NCI-H69 (cell line): ENCODE measurements around the gene SPAAR.
"Not testable (repeated sequence)": the region's sequence is repeated elsewhere in the genome, so short reads cannot be mapped to it uniquely, and the experiment has no call there.

Source experiments
- DNase-seq: peaks from one replicate; lab custom pipeline; 2025; lab: John Stamatoyannopoulos, UW

SPAAR gene

GRCh38 chr9:35904338-35904737, 5.0 kb upstream of the SPAAR start:
- DNase-seq: no peak

DNA sequence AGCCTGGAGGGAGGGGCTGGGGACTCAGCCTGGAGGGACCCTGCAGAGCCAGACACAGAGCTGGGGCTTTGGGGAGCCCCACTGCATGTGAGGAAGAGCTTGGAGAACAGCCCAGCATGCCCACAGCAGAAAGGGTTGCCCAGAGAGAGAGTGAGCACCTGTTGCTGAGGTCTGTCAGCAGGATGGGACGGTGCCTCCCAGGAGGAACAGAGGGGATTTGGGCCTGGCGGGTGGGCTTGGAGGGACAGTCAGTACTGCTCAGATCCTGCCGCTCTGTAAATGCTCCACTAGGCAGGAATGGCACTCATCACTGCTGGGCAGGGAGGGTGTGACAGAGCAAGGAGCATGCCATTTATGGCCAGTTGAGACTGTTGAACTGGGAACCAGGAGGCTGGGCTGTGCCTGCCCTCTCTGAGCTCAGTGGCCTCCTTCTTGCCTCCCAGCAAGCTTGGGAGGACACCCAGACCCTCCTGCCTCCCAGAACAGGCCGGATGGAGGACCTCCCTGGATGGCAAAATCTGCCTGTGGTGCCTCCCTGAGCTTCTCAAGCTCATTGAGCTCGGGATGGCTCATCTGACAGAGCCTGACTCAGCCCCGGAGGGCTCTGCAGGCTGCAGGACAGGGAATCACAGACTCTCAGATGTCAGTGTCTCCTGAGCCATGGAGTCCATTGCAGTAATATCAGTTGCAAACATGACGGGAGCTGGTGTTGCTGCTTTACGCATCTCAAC, 4.1 kb upstream of the SPAAR start:
- no peak for DNase-seq

- DNase-seq: peak; percentile 42
These were observed 3.2 kb upstream of the SPAAR start, which contains the start of gene HRCT1 for GRCh38 chr9:35905912-35906679. TSS of gene HRCT1 (plus strand) at chr9:35906202. CDS start at chr9:35906288, 86 bp downstream.

- DNase-seq: no peak
These were observed 2.2 kb upstream of the SPAAR start for GRCh38 chr9:35906923-35907699.

GRCh38 chr9:35907711-35908503, 1.4 kb upstream of the SPAAR start:
- peak; percentile 55 for DNase-seq

GRCh38 chr9:35908504-35909125, 675 bp upstream of the SPAAR start:
- peak; percentile 32 for DNase-seq

DNA sequence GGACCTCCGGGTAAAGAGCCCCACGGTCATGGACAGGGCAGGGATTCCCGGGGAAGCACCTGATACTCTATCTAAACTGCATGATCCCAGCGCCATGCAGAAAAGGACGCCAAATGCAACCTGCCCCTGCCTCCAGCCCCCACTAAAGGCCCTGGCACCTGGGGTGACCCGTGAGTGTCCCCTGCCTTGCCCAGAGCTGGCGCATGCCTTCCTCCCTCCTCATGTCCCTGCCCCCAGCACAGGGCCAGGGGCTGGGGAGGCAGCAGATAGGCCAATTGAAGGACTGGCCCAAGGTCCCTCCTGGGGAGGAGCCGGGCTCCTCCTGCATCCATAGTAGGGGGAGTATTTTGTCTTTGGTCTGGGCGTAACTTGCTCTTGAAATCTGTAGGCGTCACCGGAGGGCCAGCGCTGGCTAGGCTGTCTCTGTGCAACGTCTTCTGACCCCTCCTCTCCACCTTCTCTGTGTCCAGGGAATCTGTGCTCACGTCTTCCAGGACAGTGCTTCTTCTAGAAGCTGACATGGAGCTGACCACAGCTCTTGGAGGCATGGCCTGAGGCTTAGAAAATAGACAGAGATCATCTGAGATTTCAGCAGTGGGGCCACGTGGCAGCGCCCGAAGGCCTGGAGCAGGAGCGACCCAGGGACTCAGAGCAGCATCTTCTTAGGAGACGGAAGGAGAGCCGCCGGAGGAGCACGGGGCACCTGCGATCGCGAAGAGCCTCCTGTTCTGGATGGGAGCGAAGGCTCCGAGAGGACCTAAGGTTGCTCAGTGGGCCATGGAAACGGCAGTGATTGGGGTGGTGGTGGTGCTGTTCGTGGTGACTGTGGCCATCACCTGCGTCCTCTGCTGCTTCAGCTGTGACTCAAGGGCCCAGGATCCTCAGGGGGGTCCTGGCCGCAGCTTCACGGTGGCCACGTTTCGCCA, 660 bp downstream of the SPAAR start:
- no peak for DNase-seq

DNA sequence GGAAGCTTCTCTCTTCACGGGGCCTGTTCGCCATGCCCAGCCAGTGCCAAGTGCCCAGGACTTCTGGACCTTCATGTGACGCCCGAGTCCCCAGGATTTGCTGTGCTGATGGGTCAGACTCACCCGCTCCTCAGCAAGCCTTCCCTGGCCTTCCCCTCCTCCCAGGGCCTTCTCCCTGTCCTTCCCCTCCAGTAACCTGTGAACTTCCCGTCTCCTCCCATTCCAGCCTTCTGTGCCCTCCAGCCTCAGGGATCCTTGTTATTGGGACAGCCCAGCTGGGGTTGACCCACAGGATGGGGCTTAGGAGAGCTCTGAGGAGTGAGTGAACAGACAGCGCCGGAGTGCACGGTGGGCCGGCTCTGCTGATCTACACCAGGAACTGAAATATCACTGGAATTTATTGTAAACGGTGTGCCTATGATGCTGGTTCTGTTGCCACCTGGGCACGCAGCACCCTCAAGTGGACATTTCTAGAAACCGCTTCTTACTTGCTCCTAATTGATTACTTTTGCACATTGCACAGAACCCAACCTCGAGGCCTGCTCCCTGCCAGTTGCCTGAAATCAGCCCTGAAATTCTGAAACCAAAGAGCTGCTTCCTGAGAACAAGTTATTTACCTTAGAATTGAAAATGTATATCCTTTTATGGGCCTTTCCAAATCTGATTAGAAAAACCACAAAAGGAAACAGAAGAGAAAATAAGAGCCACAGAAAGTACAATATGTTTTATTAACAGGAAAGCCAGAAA, 1.5 kb downstream of the SPAAR start:
- peak; percentile 56 for DNase-seq

DNA sequence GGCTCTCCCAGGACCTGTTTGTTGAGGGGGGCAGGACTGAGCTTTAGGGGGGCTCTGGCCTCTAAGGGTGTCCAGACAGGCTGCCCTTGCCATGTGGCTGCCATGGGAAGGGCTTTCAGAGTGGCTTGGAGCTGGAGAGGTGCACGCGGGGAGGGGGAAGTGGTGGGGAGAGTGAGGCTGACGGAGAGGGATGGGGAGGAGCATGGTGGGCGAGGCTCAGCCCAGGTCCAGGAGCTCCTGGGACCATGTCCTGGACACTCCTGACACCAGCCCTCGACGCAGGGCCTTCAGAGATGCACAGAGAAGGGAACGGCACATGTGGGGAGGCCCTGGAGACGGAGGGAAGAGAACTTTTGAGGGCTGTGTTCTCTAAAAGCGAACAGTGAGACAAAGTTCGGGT, 2.4 kb downstream of the SPAAR start:
- no peak for DNase-seq

DNA sequence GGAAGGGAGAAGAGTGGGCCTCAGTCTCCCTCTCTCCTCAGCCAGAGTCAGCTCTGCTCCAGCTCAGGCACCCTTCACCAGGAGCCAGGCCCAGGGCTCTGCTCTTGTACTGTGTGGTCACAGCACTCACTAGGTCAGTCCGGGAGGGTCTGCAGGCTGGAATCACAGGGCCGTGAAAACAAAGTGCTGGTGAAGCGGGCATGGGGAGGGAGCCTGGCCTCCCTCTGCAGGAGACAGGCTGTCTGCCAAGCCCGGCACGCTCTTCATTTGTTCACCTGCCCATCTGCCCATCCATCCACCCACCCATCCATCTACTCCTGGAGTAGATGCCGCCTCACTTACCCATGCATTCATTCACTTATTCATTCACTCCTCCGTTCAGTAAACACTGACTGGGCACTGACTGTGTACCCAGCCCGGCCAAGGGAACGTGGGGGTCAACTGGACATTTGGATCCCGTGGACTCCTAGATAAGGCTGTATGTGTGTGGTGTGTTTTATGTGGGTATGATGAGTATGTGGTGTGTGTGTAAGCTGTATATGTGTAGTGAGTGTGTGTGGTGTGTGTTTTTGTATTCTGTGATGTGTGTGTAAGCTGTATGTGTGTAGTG, 3.6 kb downstream of the SPAAR start:
- no peak for DNase-seq

- DNase-seq: not testable (repeated sequence)
These were observed 4.1 kb downstream of the SPAAR start for GRCh38 chr9:35913429-35913828.

DNA sequence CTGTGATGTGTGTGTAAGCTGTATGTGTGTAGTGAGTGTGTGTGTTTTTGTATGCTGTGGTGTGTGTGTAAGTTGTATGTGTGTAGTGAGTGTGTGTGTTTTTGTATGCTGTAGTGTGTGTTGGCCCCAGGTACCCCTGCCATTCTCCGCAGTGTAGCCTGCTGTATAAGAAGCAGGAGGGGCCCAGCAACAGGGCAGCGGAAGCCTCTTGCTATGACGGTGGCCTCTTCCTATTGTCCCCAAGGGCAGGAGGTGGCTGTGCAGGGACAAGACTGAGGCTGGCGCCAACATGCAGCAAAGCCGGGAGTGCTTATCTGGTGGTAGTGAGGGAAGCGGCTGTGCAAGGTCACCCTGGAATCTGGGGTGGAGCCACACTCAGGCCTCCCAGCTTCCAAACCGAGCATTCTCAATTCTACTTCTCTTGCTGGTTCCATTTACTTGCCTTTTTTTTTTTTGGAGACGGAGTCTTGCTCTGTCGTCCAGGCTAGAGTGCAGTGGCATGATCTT, 5.1 kb downstream of the SPAAR start:
- DNase-seq: no peak

DNA sequence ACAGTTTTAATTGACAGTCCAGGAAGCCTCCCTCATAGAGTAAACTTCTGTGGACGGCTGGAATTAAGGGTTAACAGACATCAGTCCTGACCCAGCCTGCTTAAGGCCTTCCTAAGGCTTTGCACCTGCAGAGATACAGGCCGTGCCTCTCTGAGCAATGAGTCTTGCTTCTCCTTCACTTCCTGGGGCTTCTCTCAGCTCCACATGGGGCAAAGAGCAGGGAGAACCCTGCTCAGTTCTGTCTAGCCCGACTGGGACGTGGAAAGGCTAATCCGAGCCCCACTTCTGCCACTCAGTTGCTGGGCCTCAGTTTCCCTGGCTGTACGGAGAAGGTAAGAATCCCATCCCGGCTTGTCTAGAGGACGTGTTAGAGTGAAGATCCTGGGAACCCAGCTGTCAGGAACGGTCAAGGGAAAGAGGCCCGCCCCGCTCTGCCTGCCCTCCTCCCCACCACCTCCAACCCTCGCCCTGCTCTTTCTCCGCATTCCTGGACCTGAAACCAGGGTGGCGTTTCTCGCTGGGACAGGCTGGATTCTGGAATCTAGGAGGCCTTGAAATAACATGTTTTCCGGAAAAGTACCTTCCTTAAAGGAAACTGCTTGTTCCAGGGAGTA, 6.5 kb downstream of the SPAAR start:
- no peak for DNase-seq

GRCh38 chr9:35917261-35917660, 8.0 kb downstream of the SPAAR start:
- DNase-seq: no peak

- no peak for DNase-seq
These were observed 9.5 kb downstream of the SPAAR start for GRCh38 chr9:35918780-35919179.

DNA sequence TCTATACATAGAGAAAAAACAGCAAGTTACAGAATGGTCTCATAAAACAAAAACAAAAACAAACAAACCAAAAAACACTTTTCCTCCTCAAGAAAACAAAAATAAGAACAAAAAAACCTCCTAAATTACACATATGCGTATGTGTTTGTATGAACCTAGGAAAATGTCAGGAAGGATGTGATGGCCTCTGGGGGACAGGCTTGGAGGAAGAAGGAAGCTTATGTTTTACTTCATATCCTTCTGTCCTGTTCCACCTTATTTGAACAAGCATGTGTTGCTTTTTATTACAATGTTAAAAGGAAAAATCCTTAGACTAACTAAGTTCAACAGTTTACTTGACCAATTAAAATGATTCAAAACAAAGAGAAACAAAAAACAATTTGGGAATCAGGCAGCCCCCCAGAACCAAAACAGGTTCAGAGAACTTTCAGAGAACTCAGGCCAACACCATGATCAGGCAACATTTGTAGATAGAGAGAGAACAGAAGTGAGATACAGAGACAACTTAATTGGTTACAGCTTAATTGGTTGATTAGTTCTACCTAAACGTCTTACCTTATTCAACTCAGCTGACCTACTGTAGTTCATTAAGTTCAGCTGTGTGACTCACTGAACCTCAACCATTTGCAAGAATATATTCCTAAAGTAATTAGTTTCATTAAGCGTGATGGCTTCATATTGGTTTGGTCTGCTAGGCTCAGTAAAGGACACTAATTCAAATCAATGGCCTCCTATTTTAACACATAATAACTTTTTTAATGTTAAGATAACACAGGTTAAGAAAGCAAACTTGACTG, 10.1 kb downstream of the SPAAR start:
- no peak for DNase-seq

DNA sequence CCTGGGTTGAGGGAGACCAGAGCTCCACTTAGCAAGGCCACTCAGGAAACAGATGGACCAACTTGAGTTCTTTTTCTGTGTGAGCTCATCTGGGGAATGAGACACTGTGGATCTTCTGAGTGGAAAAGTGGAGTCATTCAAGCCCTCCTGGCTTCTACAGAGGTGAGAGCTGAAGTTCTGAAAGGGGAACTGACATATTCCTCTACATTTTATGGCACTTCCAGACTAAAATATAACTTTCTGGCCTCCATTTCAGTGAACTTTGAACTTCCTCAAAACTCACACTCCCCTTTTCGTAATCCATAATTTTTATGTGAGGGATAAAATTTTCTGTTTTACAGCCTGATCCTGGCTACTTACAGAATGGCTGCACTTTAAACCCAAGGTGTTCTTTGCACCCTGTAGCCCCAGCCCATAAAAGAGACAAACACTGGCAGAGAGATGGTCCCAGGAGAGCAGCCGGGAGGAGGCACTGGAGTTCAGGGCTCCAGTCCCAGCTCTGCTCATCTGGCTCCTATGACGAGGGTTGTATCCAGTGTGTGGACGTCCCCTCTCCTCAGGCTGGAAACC, 10.8 kb downstream of the SPAAR start:
- DNase-seq: no peak
